HG03139 (cell line): ENCODE data around the gene KMT2D.

ENCODE experiments used
- ATAC-seq: cut with Tn5 transposase; IDR thresholded peaks from one replicate; pipeline ENCODE4 v1.9.1; 2021; ENCODE audit not compliant: unreplicated experiment

KMT2D gene

GRCh38 chr12:49060237-49061156 lies at the start of gene KMT2D:
Gene KMT2D, minus strand, starts transcription at chr12:49060794. Its CDS starts 5,470 bp downstream, at chr12:49055324.
- no peak for ATAC-seq

GRCh38 chr12:49109641-49110463 lies 49.3 kb upstream of the KMT2D start:
- ATAC-seq: no peak

- no peak for ATAC-seq
Measured at GRCh38 chr12:49108958-49109404, 48.4 kb upstream of the KMT2D start.

- no peak for ATAC-seq
Measured at GRCh38 chr12:49105504-49106084, 45.0 kb upstream of the KMT2D start.

GRCh38 chr12:49104822-49105221 lies 44.2 kb upstream of the KMT2D start:
- ATAC-seq: no peak

GRCh38 chr12:49100380-49100779 lies 39.8 kb upstream of the KMT2D start:
- ATAC-seq: no peak

GRCh38 chr12:49098703-49099102 lies 38.1 kb upstream of the KMT2D start:
- no peak for ATAC-seq

- no peak for ATAC-seq
Measured at GRCh38 chr12:49098035-49098451, 37.4 kb upstream of the KMT2D start.

- no peak for ATAC-seq
Measured at GRCh38 chr12:49097381-49097780, 36.8 kb upstream of the KMT2D start.

- ATAC-seq: no peak
Measured at GRCh38 chr12:49094975-49095365, 34.4 kb upstream of the KMT2D start.

GRCh38 chr12:49094160-49094974 lies 33.8 kb upstream of the KMT2D start, which contains the start of gene DHH:
Gene DHH, minus strand, starts transcription at chr12:49094801. Its CDS starts 289 bp downstream, at chr12:49094512.
- no peak for ATAC-seq

- no peak for ATAC-seq
Measured at GRCh38 chr12:49093792-49094159, 33.2 kb upstream of the KMT2D start.

GRCh38 chr12:49092816-49093406 lies 32.3 kb upstream of the KMT2D start:
- no peak for ATAC-seq

- ATAC-seq: no peak
Measured at GRCh38 chr12:49092086-49092815, 31.7 kb upstream of the KMT2D start.

- ATAC-seq: no peak
Measured at GRCh38 chr12:49091836-49092085, 31.2 kb upstream of the KMT2D start.

GRCh38 chr12:49091056-49091835 lies 30.7 kb upstream of the KMT2D start:
- no peak for ATAC-seq

GRCh38 chr12:49089821-49090773 lies 29.5 kb upstream of the KMT2D start:
- no peak for ATAC-seq

GRCh38 chr12:49088932-49089330 lies 28.3 kb upstream of the KMT2D start:
- ATAC-seq: no peak
